Measurements from ENCODE around the gene RUVBL2.
A peak's percentile ranks its signal among the peaks of the same experiment; 100 is the strongest.

The RUVBL2 gene

DNA sequence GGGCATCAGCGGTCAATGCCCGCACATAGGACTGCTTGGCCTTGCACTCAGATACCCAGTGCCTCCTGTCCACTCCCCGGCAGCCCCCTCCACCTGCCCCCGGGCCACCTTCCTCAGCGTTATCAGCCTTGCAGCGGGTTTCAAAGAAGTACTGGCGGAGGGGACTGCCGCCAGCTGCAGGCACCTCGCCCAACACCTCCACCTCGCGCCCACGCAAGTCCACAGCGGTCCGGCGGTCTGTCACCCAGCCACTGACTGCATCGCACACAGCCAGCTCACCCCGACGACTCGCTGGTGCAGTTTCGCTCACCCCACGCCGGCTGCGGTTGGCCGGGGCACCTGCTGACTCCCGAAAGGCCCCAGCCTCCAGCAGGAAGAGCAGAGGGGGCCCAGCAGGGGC is 67.8 kb downstream of the RUVBL2 start:
- TF ChIP-seq, protein P1, sequence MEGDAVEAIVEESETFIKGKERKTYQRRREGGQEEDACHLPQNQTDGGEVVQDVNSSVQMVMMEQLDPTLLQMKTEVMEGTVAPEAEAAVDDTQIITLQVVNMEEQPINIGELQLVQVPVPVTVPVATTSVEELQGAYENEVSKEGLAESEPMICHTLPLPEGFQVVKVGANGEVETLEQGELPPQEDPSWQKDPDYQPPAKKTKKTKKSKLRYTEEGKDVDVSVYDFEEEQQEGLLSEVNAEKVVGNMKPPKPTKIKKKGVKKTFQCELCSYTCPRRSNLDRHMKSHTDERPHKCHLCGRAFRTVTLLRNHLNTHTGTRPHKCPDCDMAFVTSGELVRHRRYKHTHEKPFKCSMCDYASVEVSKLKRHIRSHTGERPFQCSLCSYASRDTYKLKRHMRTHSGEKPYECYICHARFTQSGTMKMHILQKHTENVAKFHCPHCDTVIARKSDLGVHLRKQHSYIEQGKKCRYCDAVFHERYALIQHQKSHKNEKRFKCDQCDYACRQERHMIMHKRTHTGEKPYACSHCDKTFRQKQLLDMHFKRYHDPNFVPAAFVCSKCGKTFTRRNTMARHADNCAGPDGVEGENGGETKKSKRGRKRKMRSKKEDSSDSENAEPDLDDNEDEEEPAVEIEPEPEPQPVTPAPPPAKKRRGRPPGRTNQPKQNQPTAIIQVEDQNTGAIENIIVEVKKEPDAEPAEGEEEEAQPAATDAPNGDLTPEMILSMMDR (IDR thresholded peaks at IDR 0.05; ENCODE audit: unreplicated experiment in 3 of 3), result no peak
- Mint-ChIP-seq H3K4me1 (peaks cover 28% of the 10 kb centered on the region), H3K4me3 (no peak overlapping the region), H3K27me3 (ENCODE audit: low read depth) (peaks cover 56% of the 10 kb centered on the region), H3K36me3 (ENCODE audit: low read depth) (no peaks in the 10 kb centered on the region), H3K27ac (no peak overlapping the region), H3K9me3 (no peaks in the 10 kb centered on the region)

DNA sequence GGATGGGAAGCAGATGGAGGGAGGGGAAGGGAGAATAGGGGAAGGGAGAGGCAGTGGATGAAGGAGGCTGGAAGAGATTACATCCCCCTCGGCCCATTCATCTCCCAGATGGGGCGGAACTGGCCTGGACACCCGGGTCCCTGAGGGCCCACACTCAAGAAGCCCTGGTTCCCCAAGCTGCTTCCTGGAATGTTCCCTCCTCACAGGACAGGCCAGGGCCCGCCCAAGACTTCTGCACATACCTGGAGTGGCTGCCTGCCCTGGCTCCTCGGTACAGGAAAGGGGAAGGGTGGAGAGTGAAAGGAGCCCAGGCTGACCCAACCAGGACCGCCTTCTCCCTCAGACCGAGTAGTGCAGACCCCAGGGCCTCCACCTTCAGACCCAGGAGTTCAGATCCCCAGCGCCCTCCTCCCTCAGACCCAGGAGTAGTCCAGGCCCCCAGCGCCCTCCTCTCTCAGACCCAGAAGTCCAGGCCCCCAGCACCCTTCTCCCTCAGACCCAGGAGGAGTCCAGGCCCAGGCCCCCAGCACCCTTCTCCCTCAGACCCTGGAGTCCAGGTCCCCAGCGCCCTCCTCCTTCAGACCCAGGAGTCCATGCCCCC is 70.4 kb downstream of the RUVBL2 start:
- peaks cover 47% of the 10 kb centered on the region for H3K27me3 Mint-ChIP-seq (ENCODE audit: low read depth)
- TF ChIP-seq, protein P1 (IDR thresholded peaks at IDR 0.05; ENCODE audit: unreplicated experiment in 3 of 3), result no peak
- H3K27ac Mint-ChIP-seq, result no peak overlapping the region
- H3K9me3 Mint-ChIP-seq, result peaks cover 2% of the 10 kb centered on the region
- H3K4me1 Mint-ChIP-seq, result peaks cover 34% of the 10 kb centered on the region
- H3K4me3 Mint-ChIP-seq, result peak overlapping the region; percentile 56 to 77 (median 60)
- H3K36me3 Mint-ChIP-seq (ENCODE audit: low read depth), result no peaks in the 10 kb centered on the region

DNA sequence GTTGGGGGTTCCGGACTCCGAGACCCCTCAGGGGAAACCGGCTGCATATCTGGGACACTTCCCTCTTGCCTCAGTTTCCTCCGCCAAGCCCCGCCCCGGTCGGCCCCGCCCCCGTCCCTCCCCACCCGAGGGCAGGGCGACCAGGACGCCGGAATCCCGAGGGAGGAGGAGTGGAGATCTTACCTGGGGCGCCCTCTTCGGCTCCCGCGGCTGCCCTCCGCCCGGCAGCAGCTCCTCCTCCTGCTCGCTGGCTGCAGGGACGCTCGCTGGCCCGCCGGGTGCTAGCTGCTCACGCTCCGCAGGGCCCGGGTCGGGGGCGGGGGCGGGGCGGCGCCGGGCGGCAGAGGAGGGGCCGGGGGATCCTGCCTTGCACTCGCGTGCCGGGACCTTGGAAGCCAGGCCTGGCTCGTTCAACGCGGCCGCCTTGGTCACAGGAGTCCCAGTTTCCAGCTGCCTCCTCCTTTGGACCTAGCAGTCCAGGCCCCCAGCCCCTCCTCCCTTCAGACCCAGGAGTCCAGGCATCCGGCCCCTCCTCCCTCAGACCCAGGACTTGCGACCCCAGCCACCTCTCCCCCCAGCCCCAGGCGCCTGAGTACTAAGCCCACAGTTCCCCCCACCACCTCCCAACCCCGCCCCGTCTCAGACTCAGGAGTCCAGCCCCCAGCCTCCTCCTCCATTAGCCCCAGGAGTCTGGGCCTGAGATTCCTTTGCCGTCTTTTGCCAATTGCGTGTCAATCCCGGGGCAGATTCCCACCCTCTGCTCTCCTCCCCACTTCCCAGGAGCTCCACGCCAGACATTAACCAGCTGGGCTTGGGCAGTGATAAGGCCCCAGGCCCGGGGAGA is 71.3 kb downstream of the RUVBL2 start, which contains the start of gene NTF4:
Gene NTF4, minus strand, starts transcription at position 51 of the 844 bp plus-strand sequence. CDS start 2,821 bp downstream, outside the sequence.
- Mint-ChIP-seq H3K4me1 (peaks cover 34% of the 10 kb centered on the region), H3K36me3 (ENCODE audit: low read depth) (no peaks in the 10 kb centered on the region), H3K9me3 (peaks cover 8% of the 10 kb centered on the region), H3K4me3 (peak within 1 kb of the TSS; percentile 56 to 77 (median 60)), H3K27me3 (ENCODE audit: low read depth) (peaks cover 50% of the 10 kb centered on the region), H3K27ac (peak within 1 kb of the TSS; percentile 10 to 48 (median 29))
- TF ChIP-seq, protein P1 (IDR thresholded peaks at IDR 0.05; ENCODE audit: unreplicated experiment in 3 of 3), result no peak
